Keratinocyte (primary cell): ENCODE data around the gene XCR1. TPM values are rescaled to one million over a fixed set of nuclear protein-coding genes. Genes with fewer than 3 reads are reported as not detected.
"Not testable (repeated sequence)": the region's sequence is repeated elsewhere in the genome, so short reads cannot be mapped to it uniquely, and the experiment has no call there.

Source experiments
- DNase-seq: peaks from one replicate; pipeline ENCODE4 v3.0.0-alpha.2; 2011; ENCODE audit warnings: low read depth, missing footprints, low spot score
- FAIRE-seq: peaks from 2 replicates; lab custom pipeline; 2011; peaks lifted over from hg19 to GRCh38; lab: Jason Lieb, UNC
- H2AFZ ChIP-seq: 2 replicates; pipeline ENCODE4 v1.6.0; 2012; ENCODE audit warnings: low read length, control low read depth, inconsistent platforms; ENCODE audit not compliant: control insufficient read depth
- H3K27ac ChIP-seq: 2 replicates; pipeline ENCODE4 v1.5.1; 2011; ENCODE audit warnings: low read length; ENCODE audit not compliant: control insufficient read depth, insufficient read depth
- H3K27me3 ChIP-seq: 3 replicates; pipeline ENCODE4 v1.6.0; 2011; ENCODE audit warnings: low read length; ENCODE audit not compliant: control insufficient read depth, insufficient read depth; ENCODE audit errors: extremely low read depth
- H3K36me3 ChIP-seq, 2 experiments: 2 replicates in 1 of 2; 3 replicates in 1 of 2; pipeline ENCODE4 v1.5.1; 2011; ENCODE audit warnings: low read length in 2 of 2, mild to moderate bottlenecking in 1 of 2; ENCODE audit not compliant: control insufficient read depth in 2 of 2, insufficient read depth in 2 of 2; ENCODE audit errors: extremely low read depth in 1 of 2
- H3K4me1 ChIP-seq: 3 replicates; pipeline ENCODE4 v1.5.1; 2011; ENCODE audit warnings: low read length; ENCODE audit not compliant: control insufficient read depth, insufficient read depth; ENCODE audit errors: extremely low read depth
- H3K4me2 ChIP-seq: 3 replicates; pipeline ENCODE4 v1.6.0; 2011; ENCODE audit warnings: low read depth, low read length; ENCODE audit not compliant: control insufficient read depth, insufficient read depth; ENCODE audit errors: extremely low read depth
- H3K4me3 ChIP-seq, 3 experiments: fragments of 200-600 bp in 1 of 3; sonication (generic) in 1 of 3; 2 replicates in 2 of 3; 3 replicates in 1 of 3; pipeline ENCODE4 v1.5.1; 2011 to 2016; ENCODE audit warnings: low read length in 3 of 3, mild to moderate bottlenecking in 3 of 3, control low read depth in 2 of 3, inconsistent platforms in 1 of 3, low read depth in 1 of 3, mixed read lengths in 1 of 3, mixed run types in 1 of 3, moderate library complexity in 1 of 3; ENCODE audit not compliant: control insufficient read depth in 2 of 3, insufficient read depth in 2 of 3; ENCODE audit errors: extremely low read depth in 1 of 3
- H3K79me2 ChIP-seq: 2 replicates; pipeline ENCODE4 v1.6.0; 2012; ENCODE audit warnings: low read length; ENCODE audit not compliant: control insufficient read depth, insufficient read depth
- H3K9ac ChIP-seq: 3 replicates; pipeline ENCODE4 v1.6.0; 2011; ENCODE audit warnings: low read length; ENCODE audit not compliant: control insufficient read depth, insufficient read depth; ENCODE audit errors: extremely low read depth
- H3K9me1 ChIP-seq: 3 replicates; pipeline ENCODE4 v1.6.0; 2011; ENCODE audit warnings: low read length; ENCODE audit not compliant: control insufficient read depth, insufficient read depth; ENCODE audit errors: extremely low read depth
- H3K9me3 ChIP-seq: 2 replicates; pipeline ENCODE4 v1.5.1; 2012; ENCODE audit warnings: low read depth, low read length; ENCODE audit not compliant: control insufficient read depth
- H4K20me1 ChIP-seq: 3 replicates; pipeline ENCODE4 v1.6.0; 2011; ENCODE audit warnings: low read length; ENCODE audit not compliant: control insufficient read depth, insufficient read depth; ENCODE audit errors: extremely low read depth
- CTCF ChIP-seq, 3 experiments: IDR thresholded peaks in 1 of 3; conservative IDR thresholded peaks in 1 of 3; optimal IDR thresholded peaks in 1 of 3; 2 replicates in 2 of 3; 3 replicates in 1 of 3; pipeline versions ENCODE3 to v1.5.1; 2011; ENCODE audit warnings: low read length in 3 of 3, mild to moderate bottlenecking in 3 of 3, moderate library complexity in 2 of 3, control low read depth in 1 of 3, inconsistent platforms in 1 of 3; ENCODE audit not compliant: insufficient read depth in 2 of 3; ENCODE audit errors: extremely low read depth in 1 of 3
- EZH2 ChIP-seq: IDR thresholded peaks from one replicate; pipeline ENCODE4 v1.6.1; 2012; ENCODE audit warnings: inconsistent platforms, mild to moderate bottlenecking, low read length, moderate library complexity
- dilution Hi-C: fragments of 300-500 bp; cut with MboI; formaldehyde crosslinking; loops from one replicate; pipeline ENCODE4 v1.7.0; 2020; ENCODE audit warnings: low sequenced_read_pairs; ENCODE audit not compliant: extremely low pct_ligation_motif_present
- polyA plus RNA-seq, 5 experiments: library from polyadenylated mRNA; depleted of rRNA in 3 of 5; stranded (reverse) in 3 of 5; stranded (forward) in 1 of 5; unstranded in 1 of 5; fragments of >200 nt; gene quantifications; 1 replicate in 1 of 5; 2 replicates in 3 of 5; 3 replicates in 1 of 5; pipeline versions ENCODE4 v1.2.1 to v1.2.3, GENCODE V29; 2011 to 2012; ENCODE audit warnings: missing spikeins in 2 of 5, low read depth in 1 of 5, low replicate concordance in 1 of 5

XCR1 gene
- polyA plus RNA-seq, 1 donor (not counting 4 experiments of a cell fraction or from before 2014, with no cell fraction given): 0.01 TPM

GRCh38 chr3:46038916-46039315, 11.6 kb upstream of the XCR1 start:
- no peaks in the 10 kb centered on the region for H3K79me2 ChIP-seq
- H2AFZ ChIP-seq: no peak overlapping the region
- H3K9me1 ChIP-seq: no peaks in the 10 kb centered on the region
- FAIRE-seq: no peak
- no peak for DNase-seq
- dilution Hi-C loops: no loop called here
- no peak overlapping the region for H3K27ac ChIP-seq
- TF ChIP-seq CTCF (optimal IDR thresholded peaks at IDR 0.05 in 1 of 3, IDR thresholded peaks at IDR 0.05 in 1 of 3, conservative IDR thresholded peaks at IDR 0.05 in 1 of 3; ENCODE audit: extremely low read depth in 1 of 3, insufficient read depth in 2 of 3, low read length in 3 of 3) (no peak), EZH2 (no peak)
- no peak overlapping the region for H3K4me3 ChIP-seq
- no peaks in the 10 kb centered on the region for H3K36me3 ChIP-seq
- H4K20me1 ChIP-seq: no peaks in the 10 kb centered on the region
- H3K27me3 ChIP-seq: no peaks in the 10 kb centered on the region
- H3K4me2 ChIP-seq: no peak overlapping the region
- no peaks in the 10 kb centered on the region for H3K4me1 ChIP-seq
- no peak overlapping the region for H3K9ac ChIP-seq
- H3K9me3 ChIP-seq: no peaks in the 10 kb centered on the region

GRCh38 chr3:46038071-46038470, 10.8 kb upstream of the XCR1 start:
- H3K9ac ChIP-seq, FAIRE-seq, H3K27me3 ChIP-seq, DNase-seq, dilution Hi-C loops, H3K4me3 ChIP-seq, H3K4me2 ChIP-seq, H3K4me1 ChIP-seq, H3K9me1 ChIP-seq, H2AFZ ChIP-seq, H3K9me3 ChIP-seq, H3K79me2 ChIP-seq, H3K36me3 ChIP-seq, H3K27ac ChIP-seq, H4K20me1 ChIP-seq: not testable (repeated sequence)

GRCh38 chr3:46036191-46036590, 8.9 kb upstream of the XCR1 start:
- Histone ChIP-seq H3K9ac (no peak overlapping the region), H3K9me1 (no peaks in the 10 kb centered on the region), H3K4me3 (no peak overlapping the region), H3K27me3 (no peaks in the 10 kb centered on the region), H3K4me1 (no peaks in the 10 kb centered on the region), H3K36me3 (no peaks in the 10 kb centered on the region), H4K20me1 (no peaks in the 10 kb centered on the region), H3K4me2 (no peak overlapping the region), H3K9me3 (peaks cover 3% of the 10 kb centered on the region), H3K79me2 (no peaks in the 10 kb centered on the region), H2AFZ (no peak overlapping the region), H3K27ac (no peak overlapping the region)
- dilution Hi-C loops: no loop called here
- FAIRE-seq: no peak
- no peak for DNase-seq
- TF ChIP-seq CTCF (optimal IDR thresholded peaks at IDR 0.05 in 1 of 3, IDR thresholded peaks at IDR 0.05 in 1 of 3, conservative IDR thresholded peaks at IDR 0.05 in 1 of 3; ENCODE audit: extremely low read depth in 1 of 3, insufficient read depth in 2 of 3, low read length in 3 of 3) (no peak), EZH2 (no peak)
